Measurements from ENCODE around the gene SFSWAP.
"Not testable (repeated sequence)": the region's sequence is repeated elsewhere in the genome, so short reads cannot be mapped to it uniquely, and the experiment has no call there.

The SFSWAP gene

GRCh38 chr12:131734336-131735152 is 23.7 kb downstream of the SFSWAP start:
- no peaks in the 10 kb centered on the region for H3K4me1 ChIP-seq (ENCODE audit: control insufficient read depth in 2 of 2, insufficient read depth in 2 of 2, low read length in 2 of 2)
- no peak overlapping the region for H3K4me3 ChIP-seq (ENCODE audit: low read length in 2 of 2)
- peaks cover 52 to 68% of the 10 kb centered on the region in 2 donors for H3K36me3 ChIP-seq (ENCODE audit: control insufficient read depth in 2 of 2, insufficient read depth in 2 of 2, low read length in 2 of 2)
- no peaks in the 10 kb centered on the region for H3K9me3 ChIP-seq (ENCODE audit: control insufficient read depth in 2 of 2, low read length in 2 of 2)
- H3K27me3 ChIP-seq (ENCODE audit: control insufficient read depth in 2 of 2, insufficient read depth in 2 of 2, low read length in 2 of 2), result no peaks in the 10 kb centered on the region
- no peak overlapping the region for H3K27ac ChIP-seq (ENCODE audit: low read depth in 2 of 2, low read length in 2 of 2)
- H3K9ac ChIP-seq (ENCODE audit: low read depth in 1 of 2, low read length in 2 of 2), result no peak overlapping the region

- Histone ChIP-seq H3K27ac (ENCODE audit: low read depth in 2 of 2, low read length in 2 of 2) (no peak overlapping the region), H3K4me1 (ENCODE audit: control insufficient read depth in 2 of 2, insufficient read depth in 2 of 2, low read length in 2 of 2) (no peaks in the 10 kb centered on the region), H3K4me3 (ENCODE audit: low read length in 2 of 2) (no peak overlapping the region), H3K9ac (ENCODE audit: low read depth in 1 of 2, low read length in 2 of 2) (no peak overlapping the region), H3K36me3 (ENCODE audit: control insufficient read depth in 2 of 2, insufficient read depth in 2 of 2, low read length in 2 of 2) (peaks cover 46 to 65% of the 10 kb centered on the region in 2 donors), H3K27me3 (ENCODE audit: control insufficient read depth in 2 of 2, insufficient read depth in 2 of 2, low read length in 2 of 2) (no peaks in the 10 kb centered on the region), H3K9me3 (ENCODE audit: control insufficient read depth in 2 of 2, low read length in 2 of 2) (no peaks in the 10 kb centered on the region)
These were observed 24.2 kb downstream of the SFSWAP start for GRCh38 chr12:131735153-131735456.

GRCh38 chr12:131735476-131736445 is 24.9 kb downstream of the SFSWAP start:
- Histone ChIP-seq H3K4me3 (ENCODE audit: low read length in 2 of 2) (no peak overlapping the region), H3K27me3 (ENCODE audit: control insufficient read depth in 2 of 2, insufficient read depth in 2 of 2, low read length in 2 of 2) (no peaks in the 10 kb centered on the region), H3K27ac (ENCODE audit: low read depth in 2 of 2, low read length in 2 of 2) (no peak overlapping the region), H3K36me3 (ENCODE audit: control insufficient read depth in 2 of 2, insufficient read depth in 2 of 2, low read length in 2 of 2) (peaks cover 39 to 63% of the 10 kb centered on the region in 2 donors), H3K9me3 (ENCODE audit: control insufficient read depth in 2 of 2, low read length in 2 of 2) (no peaks in the 10 kb centered on the region), H3K9ac (ENCODE audit: low read depth in 1 of 2, low read length in 2 of 2) (no peak overlapping the region), H3K4me1 (ENCODE audit: control insufficient read depth in 2 of 2, insufficient read depth in 2 of 2, low read length in 2 of 2) (no peaks in the 10 kb centered on the region)

GRCh38 chr12:131736446-131737149 is 25.7 kb downstream of the SFSWAP start:
- H3K4me1 ChIP-seq (ENCODE audit: control insufficient read depth in 2 of 2, insufficient read depth in 2 of 2, low read length in 2 of 2), result no peaks in the 10 kb centered on the region
- H3K9ac ChIP-seq (ENCODE audit: low read depth in 1 of 2, low read length in 2 of 2), result no peak overlapping the region
- H3K4me3 ChIP-seq (ENCODE audit: low read length in 2 of 2), result no peak overlapping the region
- no peaks in the 10 kb centered on the region for H3K9me3 ChIP-seq (ENCODE audit: control insufficient read depth in 2 of 2, low read length in 2 of 2)
- no peaks in the 10 kb centered on the region for H3K27me3 ChIP-seq (ENCODE audit: control insufficient read depth in 2 of 2, insufficient read depth in 2 of 2, low read length in 2 of 2)
- H3K27ac ChIP-seq (ENCODE audit: low read depth in 2 of 2, low read length in 2 of 2), result no peak overlapping the region
- peaks cover 32 to 61% of the 10 kb centered on the region in 2 donors for H3K36me3 ChIP-seq (ENCODE audit: control insufficient read depth in 2 of 2, insufficient read depth in 2 of 2, low read length in 2 of 2)

- Histone ChIP-seq H3K27me3 (ENCODE audit: control insufficient read depth in 2 of 2, insufficient read depth in 2 of 2, low read length in 2 of 2) (no peaks in the 10 kb centered on the region), H3K4me3 (ENCODE audit: low read length in 2 of 2) (no peak overlapping the region), H3K9ac (ENCODE audit: low read depth in 1 of 2, low read length in 2 of 2) (no peak overlapping the region), H3K27ac (ENCODE audit: low read depth in 2 of 2, low read length in 2 of 2) (no peak overlapping the region), H3K36me3 (ENCODE audit: control insufficient read depth in 2 of 2, insufficient read depth in 2 of 2, low read length in 2 of 2) (peaks cover 37 to 63% of the 10 kb centered on the region in 2 donors), H3K9me3 (ENCODE audit: control insufficient read depth in 2 of 2, low read length in 2 of 2) (no peaks in the 10 kb centered on the region), H3K4me1 (ENCODE audit: control insufficient read depth in 2 of 2, insufficient read depth in 2 of 2, low read length in 2 of 2) (no peaks in the 10 kb centered on the region)
These were observed 26.4 kb downstream of the SFSWAP start for GRCh38 chr12:131737150-131737827.

GRCh38 chr12:131738196-131738595 is 27.3 kb downstream of the SFSWAP start:
- no peak overlapping the region for H3K27ac ChIP-seq (ENCODE audit: low read depth in 2 of 2, low read length in 2 of 2)
- no peak overlapping the region for H3K9ac ChIP-seq (ENCODE audit: low read depth in 1 of 2, low read length in 2 of 2)
- no peaks in the 10 kb centered on the region for H3K27me3 ChIP-seq (ENCODE audit: control insufficient read depth in 2 of 2, insufficient read depth in 2 of 2, low read length in 2 of 2)
- H3K9me3 ChIP-seq (ENCODE audit: control insufficient read depth in 2 of 2, low read length in 2 of 2), result no peaks in the 10 kb centered on the region
- no peak overlapping the region for H3K4me3 ChIP-seq (ENCODE audit: low read length in 2 of 2)
- peaks cover 31 to 63% of the 10 kb centered on the region in 2 donors for H3K36me3 ChIP-seq (ENCODE audit: control insufficient read depth in 2 of 2, insufficient read depth in 2 of 2, low read length in 2 of 2)
- no peaks in the 10 kb centered on the region for H3K4me1 ChIP-seq (ENCODE audit: control insufficient read depth in 2 of 2, insufficient read depth in 2 of 2, low read length in 2 of 2)

GRCh38 chr12:131740626-131741025 is 29.7 kb downstream of the SFSWAP start:
- no peaks in the 10 kb centered on the region for H3K9me3 ChIP-seq (ENCODE audit: control insufficient read depth in 2 of 2, low read length in 2 of 2)
- H3K9ac ChIP-seq (ENCODE audit: low read depth in 1 of 2, low read length in 2 of 2), result no peak overlapping the region
- no peak overlapping the region for H3K4me3 ChIP-seq (ENCODE audit: low read length in 2 of 2)
- no peaks in the 10 kb centered on the region for H3K4me1 ChIP-seq (ENCODE audit: control insufficient read depth in 2 of 2, insufficient read depth in 2 of 2, low read length in 2 of 2)
- no peak overlapping the region for H3K27ac ChIP-seq (ENCODE audit: low read depth in 2 of 2, low read length in 2 of 2)
- H3K27me3 ChIP-seq (ENCODE audit: control insufficient read depth in 2 of 2, insufficient read depth in 2 of 2, low read length in 2 of 2), result no peaks in the 10 kb centered on the region
- H3K36me3 ChIP-seq (ENCODE audit: control insufficient read depth in 2 of 2, insufficient read depth in 2 of 2, low read length in 2 of 2), result peaks cover 20 to 57% of the 10 kb centered on the region in 2 donors

GRCh38 chr12:131742761-131743160 is 31.9 kb downstream of the SFSWAP start:
- not testable (repeated sequence) for H3K9ac ChIP-seq (ENCODE audit: low read depth in 1 of 2, low read length in 2 of 2); H3K4me1 ChIP-seq (ENCODE audit: control insufficient read depth in 2 of 2, insufficient read depth in 2 of 2, low read length in 2 of 2); H3K4me3 ChIP-seq (ENCODE audit: low read length in 2 of 2); H3K27me3 ChIP-seq (ENCODE audit: control insufficient read depth in 2 of 2, insufficient read depth in 2 of 2, low read length in 2 of 2); H3K9me3 ChIP-seq (ENCODE audit: control insufficient read depth in 2 of 2, low read length in 2 of 2); H3K27ac ChIP-seq (ENCODE audit: low read depth in 2 of 2, low read length in 2 of 2)
- peaks cover 28 to 68% of the 10 kb centered on the region in 2 donors for H3K36me3 ChIP-seq (ENCODE audit: control insufficient read depth in 2 of 2, insufficient read depth in 2 of 2, low read length in 2 of 2)

GRCh38 chr12:131743410-131743809 is 32.5 kb downstream of the SFSWAP start:
- not testable (repeated sequence) for H3K27ac ChIP-seq (ENCODE audit: low read depth in 2 of 2, low read length in 2 of 2); H3K27me3 ChIP-seq (ENCODE audit: control insufficient read depth in 2 of 2, insufficient read depth in 2 of 2, low read length in 2 of 2); H3K9me3 ChIP-seq (ENCODE audit: control insufficient read depth in 2 of 2, low read length in 2 of 2); H3K9ac ChIP-seq (ENCODE audit: low read depth in 1 of 2, low read length in 2 of 2); H3K4me3 ChIP-seq (ENCODE audit: low read length in 2 of 2); H3K4me1 ChIP-seq (ENCODE audit: control insufficient read depth in 2 of 2, insufficient read depth in 2 of 2, low read length in 2 of 2)
- H3K36me3 ChIP-seq (ENCODE audit: control insufficient read depth in 2 of 2, insufficient read depth in 2 of 2, low read length in 2 of 2), result peaks cover 28 to 68% of the 10 kb centered on the region in 2 donors

Data from mucosa of rectum (tissue), 2 donors.